HepG2 (cell line): ENCODE results near the gene LNX2. TPM values are rescaled to one million over a fixed set of nuclear protein-coding genes. Genes with fewer than 3 reads are reported as not detected.
A peak's percentile ranks its signal among the peaks of the same experiment; 100 is the strongest.

Experiments
- FOXA1 ChIP-seq, 2 experiments: fragments of 450-650 bp in 1 of 2; sonication (generic) in 1 of 2; formaldehyde crosslinking in 1 of 2; IDR thresholded peaks; 2 replicates each; pipeline versions ENCODE4 v1.4.0 to v1.6.1; 2016 to 2020; ENCODE audit warnings: missing genetic modification reagents in 1 of 2
- MXD1 ChIP-seq: sonication (generic); formaldehyde crosslinking; IDR thresholded peaks from 2 replicates; pipeline ENCODE4 v1.4.0; 2020; ENCODE audit warnings: mild to moderate bottlenecking, missing genetic modification reagents
- RCOR2 ChIP-seq: IDR thresholded peaks from 2 replicates; pipeline ENCODE4 v1.6.1; 2016; ENCODE audit warnings: missing biosample characterization, missing genetic modification reagents
- SETDB1 ChIP-seq: sonication (generic); formaldehyde crosslinking; IDR thresholded peaks from 2 replicates; pipeline ENCODE4 v1.5.1; 2020; ENCODE audit warnings: missing genetic modification reagents, mild to moderate bottlenecking, borderline replicate concordance
- ZKSCAN1 ChIP-seq: fragments of 150-350 bp; IDR thresholded peaks from 2 replicates; pipeline ENCODE4 v1.6.1; 2014; ENCODE audit warnings: low read length
- ZMYM4 ChIP-seq: sonication (generic); formaldehyde crosslinking; IDR thresholded peaks from 2 replicates; pipeline ENCODE4 v1.8.1; 2023; ENCODE audit warnings: mild to moderate bottlenecking, missing genetic modification reagents
- ZNF329 ChIP-seq: sonication (generic); formaldehyde crosslinking; IDR thresholded peaks from 2 replicates; pipeline ENCODE4 v1.9.0; 2021; ENCODE audit warnings: low read depth, mild to moderate bottlenecking, missing genetic modification reagents
- ZNF564 ChIP-seq: sonication (generic); formaldehyde crosslinking; IDR thresholded peaks from 2 replicates; pipeline ENCODE4 v1.8.1; 2023; ENCODE audit warnings: mild to moderate bottlenecking, missing genetic modification reagents
- ZNF713 ChIP-seq: sonication (generic); formaldehyde crosslinking; IDR thresholded peaks from 2 replicates; pipeline ENCODE4 v1.4.0; 2020; ENCODE audit warnings: mild to moderate bottlenecking, missing genetic modification reagents
- ZNF770 ChIP-seq: sonication (generic); formaldehyde crosslinking; IDR thresholded peaks from 2 replicates; pipeline ENCODE4 v1.5.0; 2020; ENCODE audit warnings: mild to moderate bottlenecking, missing genetic modification reagents
- polyA plus RNA-seq, 8 experiments: library from polyadenylated mRNA; depleted of rRNA in 3 of 8; stranded (reverse) in 7 of 8; unstranded in 1 of 8; fragments of >200 nt; fragmentation: Illumina TruSeq in 4 of 8; extraction: Trizol in 4 of 8; gene quantifications; 2 replicates each; pipeline versions ENCODE4 v1.2.1 to v1.2.3, GENCODE V29; 2011 to 2016; ENCODE audit warnings: low read depth in 4 of 8, missing spikeins in 1 of 8, mixed read lengths in 1 of 8; ENCODE audit not compliant: insufficient read depth in 1 of 8
- total RNA-seq, 5 experiments: library from RNA; depleted of rRNA; stranded (reverse); fragments of >200 nt; fragmentation: Illumina TruSeq; extraction: Trizol; gene quantifications; 2 replicates each; pipeline ENCODE4 v1.2.3, GENCODE V29; 2016; ENCODE audit warnings: low read depth in 1 of 5
- TF ChIP-seq, protein P1 (sequence below), 2 experiments: fragments of 450-650 bp in 1 of 2; sonication (generic) in 1 of 2; formaldehyde crosslinking in 1 of 2; IDR thresholded peaks; 2 replicates each; pipeline versions ENCODE4 v1.6.1 to v1.8.0; 2016 to 2022; ENCODE audit warnings: antibody characterized with exemption in 1 of 2, mild to moderate bottlenecking in 1 of 2, missing genetic modification reagents in 1 of 2
- TF ChIP-seq, protein P2 (sequence below): IDR thresholded peaks from 2 replicates; pipeline ENCODE4 v1.6.1; 2016; ENCODE audit warnings: missing compliant biosample characterization, missing genetic modification reagents, borderline replicate concordance
- TF ChIP-seq, protein P3 (sequence below): sonication (generic); formaldehyde crosslinking; IDR thresholded peaks from 2 replicates; pipeline ENCODE4 v1.4.0; 2020; ENCODE audit warnings: missing genetic modification reagents

Gene LNX2
- total and polyA plus RNA-seq, 2 of the 13 experiments (the other 11 are each of a cell fraction or from before 2014, with no cell fraction given) = 9.2 to 9.7 TPM

DNA sequence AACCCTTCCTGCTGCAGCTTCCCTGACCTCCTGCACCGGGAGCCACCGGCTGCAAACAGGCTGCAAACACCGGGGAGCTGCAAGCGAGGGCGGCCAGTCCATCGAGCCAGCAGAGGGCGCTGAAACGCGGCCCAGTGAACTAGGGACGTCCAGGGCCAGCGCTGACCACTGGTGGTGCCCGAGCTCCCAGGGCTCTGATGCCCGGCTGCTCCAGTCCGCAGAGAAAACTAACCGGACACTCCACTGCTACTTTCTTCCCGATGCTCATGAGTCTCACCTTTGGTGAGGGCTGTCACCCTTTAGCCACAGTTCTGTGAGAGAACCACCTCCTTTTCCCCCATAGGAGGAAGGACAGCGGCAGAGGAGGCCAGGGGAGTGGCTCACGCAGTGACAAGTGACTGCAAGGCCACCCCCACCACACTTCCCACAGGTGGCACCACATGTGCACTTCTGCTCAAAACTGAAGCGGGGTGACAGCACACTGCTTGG lies 87.1 kb downstream of the LNX2 start (continued):
- TF ChIP-seq, protein P1, sequence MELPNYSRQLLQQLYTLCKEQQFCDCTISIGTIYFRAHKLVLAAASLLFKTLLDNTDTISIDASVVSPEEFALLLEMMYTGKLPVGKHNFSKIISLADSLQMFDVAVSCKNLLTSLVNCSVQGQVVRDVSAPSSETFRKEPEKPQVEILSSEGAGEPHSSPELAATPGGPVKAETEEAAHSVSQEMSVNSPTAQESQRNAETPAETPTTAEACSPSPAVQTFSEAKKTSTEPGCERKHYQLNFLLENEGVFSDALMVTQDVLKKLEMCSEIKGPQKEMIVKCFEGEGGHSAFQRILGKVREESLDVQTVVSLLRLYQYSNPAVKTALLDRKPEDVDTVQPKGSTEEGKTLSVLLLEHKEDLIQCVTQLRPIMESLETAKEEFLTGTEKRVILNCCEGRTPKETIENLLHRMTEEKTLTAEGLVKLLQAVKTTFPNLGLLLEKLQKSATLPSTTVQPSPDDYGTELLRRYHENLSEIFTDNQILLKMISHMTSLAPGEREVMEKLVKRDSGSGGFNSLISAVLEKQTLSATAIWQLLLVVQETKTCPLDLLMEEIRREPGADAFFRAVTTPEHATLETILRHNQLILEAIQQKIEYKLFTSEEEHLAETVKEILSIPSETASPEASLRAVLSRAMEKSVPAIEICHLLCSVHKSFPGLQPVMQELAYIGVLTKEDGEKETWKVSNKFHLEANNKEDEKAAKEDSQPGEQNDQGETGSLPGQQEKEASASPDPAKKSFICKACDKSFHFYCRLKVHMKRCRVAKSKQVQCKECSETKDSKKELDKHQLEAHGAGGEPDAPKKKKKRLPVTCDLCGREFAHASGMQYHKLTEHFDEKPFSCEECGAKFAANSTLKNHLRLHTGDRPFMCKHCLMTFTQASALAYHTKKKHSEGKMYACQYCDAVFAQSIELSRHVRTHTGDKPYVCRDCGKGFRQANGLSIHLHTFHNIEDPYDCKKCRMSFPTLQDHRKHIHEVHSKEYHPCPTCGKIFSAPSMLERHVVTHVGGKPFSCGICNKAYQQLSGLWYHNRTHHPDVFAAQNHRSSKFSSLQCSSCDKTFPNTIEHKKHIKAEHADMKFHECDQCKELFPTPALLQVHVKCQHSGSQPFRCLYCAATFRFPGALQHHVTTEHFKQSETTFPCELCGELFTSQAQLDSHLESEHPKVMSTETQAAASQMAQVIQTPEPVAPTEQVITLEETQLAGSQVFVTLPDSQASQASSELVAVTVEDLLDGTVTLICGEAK (IDR thresholded peaks at IDR 0.05) = no peak
- TF ChIP-seq, protein P1 (CRISPR knock-in tag; IDR thresholded peaks at IDR 0.05) = no peak
- TF ChIP-seq, protein P2, sequence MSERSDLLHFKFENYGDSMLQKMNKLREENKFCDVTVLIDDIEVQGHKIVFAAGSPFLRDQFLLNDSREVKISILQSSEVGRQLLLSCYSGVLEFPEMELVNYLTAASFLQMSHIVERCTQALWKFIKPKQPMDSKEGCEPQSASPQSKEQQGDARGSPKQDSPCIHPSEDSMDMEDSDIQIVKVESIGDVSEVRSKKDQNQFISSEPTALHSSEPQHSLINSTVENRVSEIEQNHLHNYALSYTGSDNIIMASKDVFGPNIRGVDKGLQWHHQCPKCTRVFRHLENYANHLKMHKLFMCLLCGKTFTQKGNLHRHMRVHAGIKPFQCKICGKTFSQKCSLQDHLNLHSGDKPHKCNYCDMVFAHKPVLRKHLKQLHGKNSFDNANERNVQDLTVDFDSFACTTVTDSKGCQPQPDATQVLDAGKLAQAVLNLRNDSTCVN (CRISPR knock-in tag) = no peak
- no peak for TF ChIP-seq SETDB1 (CRISPR knock-in tag)
- no peak for TF ChIP-seq FOXA1 (IDR thresholded peaks at IDR 0.05)
- no peak; the same call in 1 of the 2 replicates for TF ChIP-seq FOXA1 (CRISPR knock-in tag; IDR thresholded peaks at IDR 0.05)
- peak; percentile 73; the same call in 1 of the 2 replicates for TF ChIP-seq ZMYM4
- no peak for TF ChIP-seq ZKSCAN1
- TF ChIP-seq RCOR2 (CRISPR knock-in tag) = no peak
- no peak for TF ChIP-seq ZNF713 (CRISPR knock-in tag)
- no peak for TF ChIP-seq ZNF564 (CRISPR knock-in tag)
- no peak for TF ChIP-seq MXD1 (CRISPR knock-in tag)
- TF ChIP-seq ZNF329 (CRISPR knock-in tag) = no peak
- TF ChIP-seq, protein P3, sequence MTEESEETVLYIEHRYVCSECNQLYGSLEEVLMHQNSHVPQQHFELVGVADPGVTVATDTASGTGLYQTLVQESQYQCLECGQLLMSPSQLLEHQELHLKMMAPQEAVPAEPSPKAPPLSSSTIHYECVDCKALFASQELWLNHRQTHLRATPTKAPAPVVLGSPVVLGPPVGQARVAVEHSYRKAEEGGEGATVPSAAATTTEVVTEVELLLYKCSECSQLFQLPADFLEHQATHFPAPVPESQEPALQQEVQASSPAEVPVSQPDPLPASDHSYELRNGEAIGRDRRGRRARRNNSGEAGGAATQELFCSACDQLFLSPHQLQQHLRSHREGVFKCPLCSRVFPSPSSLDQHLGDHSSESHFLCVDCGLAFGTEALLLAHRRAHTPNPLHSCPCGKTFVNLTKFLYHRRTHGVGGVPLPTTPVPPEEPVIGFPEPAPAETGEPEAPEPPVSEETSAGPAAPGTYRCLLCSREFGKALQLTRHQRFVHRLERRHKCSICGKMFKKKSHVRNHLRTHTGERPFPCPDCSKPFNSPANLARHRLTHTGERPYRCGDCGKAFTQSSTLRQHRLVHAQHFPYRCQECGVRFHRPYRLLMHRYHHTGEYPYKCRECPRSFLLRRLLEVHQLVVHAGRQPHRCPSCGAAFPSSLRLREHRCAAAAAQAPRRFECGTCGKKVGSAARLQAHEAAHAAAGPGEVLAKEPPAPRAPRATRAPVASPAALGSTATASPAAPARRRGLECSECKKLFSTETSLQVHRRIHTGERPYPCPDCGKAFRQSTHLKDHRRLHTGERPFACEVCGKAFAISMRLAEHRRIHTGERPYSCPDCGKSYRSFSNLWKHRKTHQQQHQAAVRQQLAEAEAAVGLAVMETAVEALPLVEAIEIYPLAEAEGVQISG (CRISPR knock-in tag) = peak; percentile 91
- no peak for TF ChIP-seq ZNF770 (CRISPR knock-in tag)
